ENCODE measurements around the gene TMEM145. TPM values are rescaled to one million over a fixed set of nuclear protein-coding genes. Genes with fewer than 3 reads are reported as not detected.

TMEM145 gene
- total RNA-seq, 1 donor from 2014 or later: not detected

GRCh38 chr19:42303101-42303464, 10.0 kb upstream of the TMEM145 start:
- FAIRE-seq (no peak), DNase-seq (ENCODE audit: low read depth) (no peak)
- Mint-ChIP-seq H3K9me3 (ENCODE audit: unreplicated experiment) (no peaks in the 10 kb centered on the region), H3K4me3 (ENCODE audit: unreplicated experiment) (peak overlapping the region; percentile 89), H3K27me3 (ENCODE audit: low read depth, unreplicated experiment) (no peaks in the 10 kb centered on the region), H3K4me1 (ENCODE audit: low read depth, unreplicated experiment) (peaks cover 3% of the 10 kb centered on the region), H3K36me3 (ENCODE audit: low read depth, unreplicated experiment) (peaks cover 5% of the 10 kb centered on the region), H3K27ac (ENCODE audit: unreplicated experiment) (no peak overlapping the region)
- peak overlapping the region; percentile 4 for H3K27ac ChIP-seq (ENCODE audit: low read depth, low read length)
- peaks cover 16% of the 10 kb centered on the region for H3K4me1 ChIP-seq (ENCODE audit: insufficient read depth, low read length)
- no peaks in the 10 kb centered on the region for H3K36me3 ChIP-seq (ENCODE audit: insufficient read depth, low read length)
- H3K4me2 ChIP-seq (ENCODE audit: low read length): peak overlapping the region; percentile 95
- H3K27me3 ChIP-seq (ENCODE audit: insufficient read depth, low read length): no peaks in the 10 kb centered on the region
- TF ChIP-seq CTCF (IDR thresholded peaks at IDR 0.05; ENCODE audit: insufficient read depth, low read depth, low read length): no peak
- no peak for TF ChIP-seq EZH2 (IDR thresholded peaks at IDR 0.05; ENCODE audit: insufficient read depth, low read length)
- H3K4me3 ChIP-seq (ENCODE audit: insufficient read depth, low read depth, low read length): peak overlapping the region; percentile 82
- H4K20me1 ChIP-seq (ENCODE audit: insufficient read depth, low read length): no peaks in the 10 kb centered on the region
- no peaks in the 10 kb centered on the region for H3K9me3 ChIP-seq (ENCODE audit: insufficient read depth, low read depth, low read length)
- peaks cover 7% of the 10 kb centered on the region for H3K79me2 ChIP-seq (ENCODE audit: insufficient read depth, low read length)
- peak overlapping the region; percentile 92 for H2AFZ ChIP-seq (ENCODE audit: low read depth, low read length)
- peak overlapping the region; percentile 82 for H3K9ac ChIP-seq (ENCODE audit: low read length)

- Mint-ChIP-seq H3K27me3 (ENCODE audit: low read depth, unreplicated experiment) (no peaks in the 10 kb centered on the region), H3K36me3 (ENCODE audit: low read depth, unreplicated experiment) (peaks cover 5% of the 10 kb centered on the region), H3K4me1 (ENCODE audit: low read depth, unreplicated experiment) (peaks cover 3% of the 10 kb centered on the region), H3K4me3 (ENCODE audit: unreplicated experiment) (peak overlapping the region; percentile 89), H3K9me3 (ENCODE audit: unreplicated experiment) (no peaks in the 10 kb centered on the region), H3K27ac (ENCODE audit: unreplicated experiment) (no peak overlapping the region)
- FAIRE-seq (no peak), DNase-seq (ENCODE audit: low read depth) (no peak)
- Histone ChIP-seq H3K4me2 (ENCODE audit: low read length) (no peak overlapping the region), H3K4me3 (ENCODE audit: insufficient read depth, low read depth, low read length) (no peak overlapping the region), H3K27ac (ENCODE audit: low read depth, low read length) (no peak overlapping the region), H3K36me3 (ENCODE audit: insufficient read depth, low read length) (no peaks in the 10 kb centered on the region), H3K9ac (ENCODE audit: low read length) (no peak overlapping the region), H3K4me1 (ENCODE audit: insufficient read depth, low read length) (peaks cover 16% of the 10 kb centered on the region), H3K27me3 (ENCODE audit: insufficient read depth, low read length) (no peaks in the 10 kb centered on the region), H2AFZ (ENCODE audit: low read depth, low read length) (no peak overlapping the region), H3K9me3 (ENCODE audit: insufficient read depth, low read depth, low read length) (no peaks in the 10 kb centered on the region), H4K20me1 (ENCODE audit: insufficient read depth, low read length) (no peaks in the 10 kb centered on the region), H3K79me2 (ENCODE audit: insufficient read depth, low read length) (peaks cover 7% of the 10 kb centered on the region)
- TF ChIP-seq CTCF (IDR thresholded peaks at IDR 0.05; ENCODE audit: insufficient read depth, low read depth, low read length): no peak
- no peak for TF ChIP-seq EZH2 (IDR thresholded peaks at IDR 0.05; ENCODE audit: insufficient read depth, low read length)
These were observed 9.2 kb upstream of the TMEM145 start for GRCh38 chr19:42303876-42304275.

GRCh38 chr19:42306646-42307045, 6.5 kb upstream of the TMEM145 start:
- Histone ChIP-seq H3K9me3 (ENCODE audit: insufficient read depth, low read depth, low read length) (no peaks in the 10 kb centered on the region), H3K9ac (ENCODE audit: low read length) (no peak overlapping the region), H3K79me2 (ENCODE audit: insufficient read depth, low read length) (peaks cover 3% of the 10 kb centered on the region), H3K27me3 (ENCODE audit: insufficient read depth, low read length) (no peaks in the 10 kb centered on the region), H3K4me1 (ENCODE audit: insufficient read depth, low read length) (peaks cover 12% of the 10 kb centered on the region), H3K4me2 (ENCODE audit: low read length) (no peak overlapping the region), H3K27ac (ENCODE audit: low read depth, low read length) (no peak overlapping the region), H3K36me3 (ENCODE audit: insufficient read depth, low read length) (no peaks in the 10 kb centered on the region), H3K4me3 (ENCODE audit: insufficient read depth, low read depth, low read length) (no peak overlapping the region), H4K20me1 (ENCODE audit: insufficient read depth, low read length) (no peaks in the 10 kb centered on the region), H2AFZ (ENCODE audit: low read depth, low read length) (no peak overlapping the region)
- H3K27me3 Mint-ChIP-seq (ENCODE audit: low read depth, unreplicated experiment): peaks cover 6% of the 10 kb centered on the region
- DNase-seq (ENCODE audit: low read depth): no peak
- no peak overlapping the region for H3K4me3 Mint-ChIP-seq (ENCODE audit: unreplicated experiment)
- no peaks in the 10 kb centered on the region for H3K9me3 Mint-ChIP-seq (ENCODE audit: unreplicated experiment)
- no peak for FAIRE-seq
- peaks cover 3% of the 10 kb centered on the region for H3K36me3 Mint-ChIP-seq (ENCODE audit: low read depth, unreplicated experiment)
- H3K4me1 Mint-ChIP-seq (ENCODE audit: low read depth, unreplicated experiment): peaks cover 3% of the 10 kb centered on the region
- no peak overlapping the region for H3K27ac Mint-ChIP-seq (ENCODE audit: unreplicated experiment)
- TF ChIP-seq EZH2 (IDR thresholded peaks at IDR 0.05; ENCODE audit: insufficient read depth, low read length) (no peak), CTCF (IDR thresholded peaks at IDR 0.05; ENCODE audit: insufficient read depth, low read depth, low read length) (no peak)
